Measurements from ENCODE around the gene NRCAM. TPM values are rescaled to one million over a fixed set of nuclear protein-coding genes. Genes with fewer than 3 reads are reported as not detected.

Gene NRCAM
- total RNA-seq, 1 donor from 2014 or later, result 11.0 TPM

GRCh38 chr7:108488768-108489538, 32.7 kb upstream of the NRCAM start:
- TF ChIP-seq, protein P1, sequence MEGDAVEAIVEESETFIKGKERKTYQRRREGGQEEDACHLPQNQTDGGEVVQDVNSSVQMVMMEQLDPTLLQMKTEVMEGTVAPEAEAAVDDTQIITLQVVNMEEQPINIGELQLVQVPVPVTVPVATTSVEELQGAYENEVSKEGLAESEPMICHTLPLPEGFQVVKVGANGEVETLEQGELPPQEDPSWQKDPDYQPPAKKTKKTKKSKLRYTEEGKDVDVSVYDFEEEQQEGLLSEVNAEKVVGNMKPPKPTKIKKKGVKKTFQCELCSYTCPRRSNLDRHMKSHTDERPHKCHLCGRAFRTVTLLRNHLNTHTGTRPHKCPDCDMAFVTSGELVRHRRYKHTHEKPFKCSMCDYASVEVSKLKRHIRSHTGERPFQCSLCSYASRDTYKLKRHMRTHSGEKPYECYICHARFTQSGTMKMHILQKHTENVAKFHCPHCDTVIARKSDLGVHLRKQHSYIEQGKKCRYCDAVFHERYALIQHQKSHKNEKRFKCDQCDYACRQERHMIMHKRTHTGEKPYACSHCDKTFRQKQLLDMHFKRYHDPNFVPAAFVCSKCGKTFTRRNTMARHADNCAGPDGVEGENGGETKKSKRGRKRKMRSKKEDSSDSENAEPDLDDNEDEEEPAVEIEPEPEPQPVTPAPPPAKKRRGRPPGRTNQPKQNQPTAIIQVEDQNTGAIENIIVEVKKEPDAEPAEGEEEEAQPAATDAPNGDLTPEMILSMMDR (conservative IDR thresholded peaks at IDR 0.05; ENCODE audit: low read depth, low read length), result no peak
- no peak for DNase-seq (ENCODE audit: low read depth)
- no peak overlapping the region for H3K4me3 ChIP-seq (ENCODE audit: low read depth, low read length)

GRCh38 chr7:108487646-108488045, 31.4 kb upstream of the NRCAM start:
- H3K4me3 ChIP-seq (ENCODE audit: low read depth, low read length), result no peak overlapping the region
- no peak for DNase-seq (ENCODE audit: low read depth)
- TF ChIP-seq, protein P1 (conservative IDR thresholded peaks at IDR 0.05; ENCODE audit: low read depth, low read length), result no peak

DNA sequence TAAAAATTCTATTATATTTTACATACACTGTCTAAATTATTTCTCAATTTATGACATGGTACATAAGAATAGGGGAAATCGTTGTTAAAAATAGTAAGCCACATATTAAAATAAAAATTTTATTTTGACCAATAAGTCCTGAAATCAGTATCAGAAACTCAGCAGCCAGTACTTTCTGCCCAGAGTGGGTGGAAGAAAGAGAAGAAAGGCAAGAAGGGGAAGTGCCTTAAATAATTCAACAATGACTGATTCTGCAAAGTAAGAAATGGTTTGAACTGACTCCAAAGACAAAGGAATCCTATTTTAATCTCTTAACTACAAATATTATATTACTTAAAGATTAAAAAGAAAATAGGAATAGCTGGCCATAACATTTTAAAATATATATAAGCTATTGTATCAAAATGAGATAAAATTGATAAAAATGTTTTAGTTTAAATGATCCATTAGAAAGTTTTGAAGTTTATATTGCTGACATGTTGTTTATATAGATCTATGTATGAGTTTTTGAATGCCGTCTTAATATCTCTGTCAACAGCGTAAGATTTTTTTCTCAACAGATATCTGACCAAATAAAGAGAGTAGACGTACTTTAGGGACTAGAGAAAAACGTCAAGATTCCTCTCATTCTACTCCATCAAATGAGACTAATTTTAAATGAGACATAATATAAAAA, 30.2 kb upstream of the NRCAM start:
- DNase-seq (ENCODE audit: low read depth), result no peak
- H3K4me3 ChIP-seq (ENCODE audit: low read depth, low read length), result no peak overlapping the region

GRCh38 chr7:108484137-108484536, 27.9 kb upstream of the NRCAM start:
- no peak for DNase-seq (ENCODE audit: low read depth)
- TF ChIP-seq, protein P1 (conservative IDR thresholded peaks at IDR 0.05; ENCODE audit: low read depth, low read length), result no peak

More for the DNA sequence above, 30.2 kb upstream of the NRCAM start:
- TF ChIP-seq, protein P1 (conservative IDR thresholded peaks at IDR 0.05; ENCODE audit: low read depth, low read length), result no peak

DNA sequence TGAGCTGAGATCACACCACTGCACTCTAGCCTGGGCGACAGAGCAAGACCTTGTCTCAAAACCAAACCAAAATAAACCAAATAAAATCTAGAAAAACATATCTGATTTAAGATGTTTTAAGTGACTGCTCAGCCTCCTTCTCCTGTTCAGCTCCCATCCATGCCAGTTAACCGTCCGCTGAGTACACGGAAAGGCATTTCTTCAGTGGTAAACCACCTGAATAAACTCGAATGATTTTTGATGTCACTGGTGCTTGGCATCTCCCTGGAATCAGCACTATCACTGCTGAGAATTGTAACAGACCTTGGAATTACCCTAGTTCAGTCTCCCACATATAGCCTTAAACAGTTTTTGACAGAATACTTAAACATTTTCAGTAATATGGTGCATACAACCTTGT, 24.1 kb upstream of the NRCAM start:
- TF ChIP-seq, protein P1 (conservative IDR thresholded peaks at IDR 0.05; ENCODE audit: low read depth, low read length), result no peak
- no peak for DNase-seq (ENCODE audit: low read depth)
- no peak overlapping the region for H3K4me3 ChIP-seq (ENCODE audit: low read depth, low read length)

More at GRCh38 chr7:108484137-108484536, 27.9 kb upstream of the NRCAM start:
- no peak overlapping the region for H3K4me3 ChIP-seq (ENCODE audit: low read depth, low read length)

- H3K4me3 ChIP-seq (ENCODE audit: low read depth, low read length), result no peak overlapping the region
- DNase-seq (ENCODE audit: low read depth), result no peak
- TF ChIP-seq, protein P1 (conservative IDR thresholded peaks at IDR 0.05; ENCODE audit: low read depth, low read length), result no peak
Measured at GRCh38 chr7:108479751-108480150, 23.5 kb upstream of the NRCAM start.

All from epithelial cell of proximal tubule (primary cell).